ENCODE results near the gene GPC3. TPM values are rescaled to one million over a fixed set of nuclear protein-coding genes. Genes with fewer than 3 reads are reported as not detected.
A peak's percentile ranks its signal among the peaks of the same experiment; 100 is the strongest.

The GPC3 gene
- total RNA-seq, 1 donor, result not detected

GRCh38 chrX:133666256-133666655, 319.1 kb downstream of the GPC3 start:
- H2AFZ ChIP-seq (ENCODE audit: low read length), result no peak overlapping the region
- no peak for DNase-seq (ENCODE audit: insufficient read length, low spot score, missing footprints)

GRCh38 chrX:133661962-133662839, 323.2 kb downstream of the GPC3 start:
- no peak for TF ChIP-seq CTCF (IDR thresholded peaks at IDR 0.05; ENCODE audit: extremely low read depth, low read depth, low read length)
- DNase-seq (ENCODE audit: insufficient read length, low spot score, missing footprints), result peak; percentile 77

More at GRCh38 chrX:133666256-133666655, 319.1 kb downstream of the GPC3 start:
- Histone ChIP-seq H3K4me1 (ENCODE audit: insufficient read depth, low read length) (no peaks in the 10 kb centered on the region), H3K36me3 (ENCODE audit: insufficient read depth, low read length) (no peaks in the 10 kb centered on the region), H3K27ac (ENCODE audit: low read depth, low read length) (no peak overlapping the region), H3K4me2 (ENCODE audit: insufficient read depth, low read length) (no peak overlapping the region), H3K4me3 (ENCODE audit: insufficient read depth, low read length) (no peak overlapping the region), H3K9me3 (ENCODE audit: low read depth, low read length) (no peaks in the 10 kb centered on the region), H4K20me1 (ENCODE audit: insufficient read depth, low read length) (no peaks in the 10 kb centered on the region), H3K79me2 (ENCODE audit: insufficient read depth, low read length) (no peaks in the 10 kb centered on the region), H3K27me3 (ENCODE audit: insufficient read depth, low read length) (no peaks in the 10 kb centered on the region)
- TF ChIP-seq CTCF (IDR thresholded peaks at IDR 0.05; ENCODE audit: extremely low read depth, low read depth, low read length), result no peak

GRCh38 chrX:133660281-133660680, 325.1 kb downstream of the GPC3 start:
- H3K79me2 ChIP-seq (ENCODE audit: insufficient read depth, low read length), result no peaks in the 10 kb centered on the region
- no peak for DNase-seq (ENCODE audit: insufficient read length, low spot score, missing footprints)
- peaks cover 8% of the 10 kb centered on the region for H3K4me1 ChIP-seq (ENCODE audit: insufficient read depth, low read length)
- no peaks in the 10 kb centered on the region for H3K36me3 ChIP-seq (ENCODE audit: insufficient read depth, low read length)
- H3K9me3 ChIP-seq (ENCODE audit: low read depth, low read length), result no peaks in the 10 kb centered on the region
- H2AFZ ChIP-seq (ENCODE audit: low read length), result no peak overlapping the region
- no peak overlapping the region for H3K4me3 ChIP-seq (ENCODE audit: insufficient read depth, low read length)
- no peaks in the 10 kb centered on the region for H3K27me3 ChIP-seq (ENCODE audit: insufficient read depth, low read length)
- no peak overlapping the region for H3K4me2 ChIP-seq (ENCODE audit: insufficient read depth, low read length)
- H3K27ac ChIP-seq (ENCODE audit: low read depth, low read length), result no peak overlapping the region
- no peaks in the 10 kb centered on the region for H4K20me1 ChIP-seq (ENCODE audit: insufficient read depth, low read length)
- TF ChIP-seq CTCF (IDR thresholded peaks at IDR 0.05; ENCODE audit: extremely low read depth, low read depth, low read length), result no peak

More at GRCh38 chrX:133661962-133662839, 323.2 kb downstream of the GPC3 start:
- Histone ChIP-seq H3K4me2 (ENCODE audit: insufficient read depth, low read length) (no peak overlapping the region), H2AFZ (ENCODE audit: low read length) (no peak overlapping the region), H3K4me1 (ENCODE audit: insufficient read depth, low read length) (peaks cover 7% of the 10 kb centered on the region), H3K79me2 (ENCODE audit: insufficient read depth, low read length) (no peaks in the 10 kb centered on the region), H3K27ac (ENCODE audit: low read depth, low read length) (no peak overlapping the region), H4K20me1 (ENCODE audit: insufficient read depth, low read length) (no peaks in the 10 kb centered on the region), H3K36me3 (ENCODE audit: insufficient read depth, low read length) (no peaks in the 10 kb centered on the region), H3K27me3 (ENCODE audit: insufficient read depth, low read length) (no peaks in the 10 kb centered on the region), H3K9me3 (ENCODE audit: low read depth, low read length) (no peaks in the 10 kb centered on the region), H3K4me3 (ENCODE audit: insufficient read depth, low read length) (no peak overlapping the region)

- H4K20me1 ChIP-seq (ENCODE audit: insufficient read depth, low read length), result no peaks in the 10 kb centered on the region
Observed at GRCh38 chrX:133658293-133658911, 327.0 kb downstream of the GPC3 start.

More at GRCh38 chrX:133658293-133658911, 327.0 kb downstream of the GPC3 start:
- H3K27me3 ChIP-seq (ENCODE audit: insufficient read depth, low read length), result no peaks in the 10 kb centered on the region
- no peak overlapping the region for H2AFZ ChIP-seq (ENCODE audit: low read length)
- no peaks in the 10 kb centered on the region for H3K36me3 ChIP-seq (ENCODE audit: insufficient read depth, low read length)
- no peak overlapping the region for H3K4me3 ChIP-seq (ENCODE audit: insufficient read depth, low read length)
- no peak for DNase-seq (ENCODE audit: insufficient read length, low spot score, missing footprints)
- no peaks in the 10 kb centered on the region for H3K79me2 ChIP-seq (ENCODE audit: insufficient read depth, low read length)
- peaks cover 11% of the 10 kb centered on the region for H3K4me1 ChIP-seq (ENCODE audit: insufficient read depth, low read length)
- H3K4me2 ChIP-seq (ENCODE audit: insufficient read depth, low read length), result no peak overlapping the region
- no peaks in the 10 kb centered on the region for H3K9me3 ChIP-seq (ENCODE audit: low read depth, low read length)
- TF ChIP-seq CTCF (IDR thresholded peaks at IDR 0.05; ENCODE audit: extremely low read depth, low read depth, low read length), result no peak
- H3K27ac ChIP-seq (ENCODE audit: low read depth, low read length), result no peak overlapping the region

All from osteoblast (primary cell).